D721Med (cell line): ENCODE results near the gene BMPR1B.
"Not testable (repeated sequence)": the region's sequence is repeated elsewhere in the genome, so short reads cannot be mapped to it uniquely, and the experiment has no call there.

Experiments used
- DNase-seq: peaks from one replicate; pipeline ENCODE4 v3.0.0; 2011; ENCODE audit warnings: low spot score; ENCODE audit not compliant: insufficient read length
- FAIRE-seq: peaks from 2 replicates; lab custom pipeline; 2011; peaks lifted over from hg19 to GRCh38; lab: Jason Lieb, UNC
- CTCF ChIP-seq: IDR thresholded peaks from 2 replicates; pipeline ENCODE4 v1.5.1; 2012; ENCODE audit warnings: mild to moderate bottlenecking, control low read depth; ENCODE audit not compliant: insufficient read depth; ENCODE audit errors: missing control alignments

The BMPR1B gene

DNA sequence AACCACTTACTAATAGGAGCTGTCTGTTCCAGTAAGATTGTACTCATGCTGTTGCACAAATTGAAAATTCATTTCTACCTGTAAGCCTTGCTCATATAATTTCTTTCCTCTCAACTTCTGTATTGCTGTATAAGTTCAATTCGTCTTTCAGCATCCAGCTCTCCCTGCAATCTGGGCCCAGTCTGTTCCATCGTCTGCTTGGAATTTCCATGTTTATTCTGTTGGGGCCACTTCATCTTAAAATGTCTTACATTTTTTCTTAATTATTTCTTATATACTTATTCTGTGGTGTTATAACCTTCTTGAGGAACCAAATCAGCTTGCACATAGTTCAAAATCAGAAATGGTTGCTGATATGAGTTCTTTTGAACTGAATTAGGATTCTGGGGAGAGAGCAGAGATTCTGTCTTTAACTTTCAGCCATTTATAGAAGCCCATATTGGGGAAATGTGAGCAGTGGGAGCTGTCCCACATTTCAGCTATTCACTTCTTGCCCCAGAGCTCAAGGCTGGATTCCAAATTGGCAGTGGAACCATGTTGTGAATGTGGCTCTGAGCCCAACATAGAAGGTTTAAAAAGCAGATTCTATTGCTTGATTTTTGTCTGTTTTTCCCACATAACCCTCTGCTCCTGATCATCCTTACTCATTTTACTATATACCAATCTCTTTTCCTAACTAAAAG is 291.9 kb downstream of the BMPR1B start:
- FAIRE-seq (no peak), DNase-seq (no peak)
- TF ChIP-seq CTCF = no peak

DNA sequence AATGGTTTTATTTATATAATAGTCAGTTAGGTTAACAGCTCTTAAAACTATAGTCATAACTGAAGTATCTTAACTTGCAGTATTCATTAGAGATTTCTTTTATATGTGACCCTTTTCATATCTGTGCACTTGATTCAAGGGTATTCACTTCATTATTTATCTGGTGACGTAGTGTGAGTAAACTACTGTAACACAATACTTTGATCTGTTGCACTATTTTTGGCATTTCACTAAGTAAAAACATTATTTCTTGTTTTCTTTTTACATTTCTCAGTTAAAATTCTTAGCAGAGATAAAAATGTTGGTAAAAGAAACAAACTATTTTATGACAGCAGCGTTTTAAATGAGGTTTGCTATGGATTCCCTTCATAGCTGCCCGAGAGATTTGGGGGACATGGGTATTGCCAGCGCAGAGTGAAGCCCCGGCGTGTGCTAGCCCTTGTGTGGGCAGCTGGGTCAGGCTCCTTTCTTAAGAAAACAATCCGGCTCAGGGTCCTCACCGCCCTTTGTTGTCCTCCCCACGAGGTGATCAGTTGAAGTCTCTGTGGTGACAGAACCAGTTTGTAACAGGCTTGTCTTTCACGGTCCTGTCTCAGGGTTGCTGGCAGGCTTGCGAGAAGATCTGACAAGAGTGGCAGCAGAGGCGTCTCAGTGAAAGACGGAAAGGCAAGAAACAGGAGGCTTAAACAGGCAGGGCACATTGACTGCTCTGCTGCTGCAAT is 293.4 kb downstream of the BMPR1B start:
- TF ChIP-seq CTCF = no peak
- DNase-seq = no peak
- FAIRE-seq = no peak

- TF ChIP-seq CTCF = no peak
- FAIRE-seq = no peak
- DNase-seq = no peak
Measured at GRCh38 chr4:95051702-95052020, 293.9 kb downstream of the BMPR1B start.

GRCh38 chr4:95058991-95059390 is 301.2 kb downstream of the BMPR1B start:
- no peak for FAIRE-seq
- TF ChIP-seq CTCF = no peak
- no peak for DNase-seq

DNA sequence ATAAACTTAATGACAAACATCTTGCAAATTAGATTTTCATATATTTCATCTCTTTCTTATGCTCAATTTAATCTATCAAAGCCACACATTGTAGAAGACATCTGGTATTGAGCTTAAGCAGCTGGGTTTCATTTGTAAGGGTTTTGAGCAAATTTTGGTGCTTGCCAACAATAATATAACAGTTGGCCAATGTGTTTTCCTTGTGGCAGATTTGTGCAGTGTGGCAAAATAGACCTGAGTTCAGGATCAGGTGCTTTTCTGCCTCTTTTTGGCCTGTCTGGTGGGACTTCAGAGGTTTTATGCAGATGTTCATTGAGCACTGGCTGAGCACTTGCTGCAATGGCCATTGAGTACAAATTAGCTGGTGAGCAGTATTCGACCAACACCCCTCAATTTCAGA is 301.9 kb downstream of the BMPR1B start:
- no peak for DNase-seq
- no peak for FAIRE-seq
- TF ChIP-seq CTCF = no peak

GRCh38 chr4:95061220-95061619 is 303.5 kb downstream of the BMPR1B start:
- FAIRE-seq = no peak
- no peak for DNase-seq
- no peak for TF ChIP-seq CTCF

DNA sequence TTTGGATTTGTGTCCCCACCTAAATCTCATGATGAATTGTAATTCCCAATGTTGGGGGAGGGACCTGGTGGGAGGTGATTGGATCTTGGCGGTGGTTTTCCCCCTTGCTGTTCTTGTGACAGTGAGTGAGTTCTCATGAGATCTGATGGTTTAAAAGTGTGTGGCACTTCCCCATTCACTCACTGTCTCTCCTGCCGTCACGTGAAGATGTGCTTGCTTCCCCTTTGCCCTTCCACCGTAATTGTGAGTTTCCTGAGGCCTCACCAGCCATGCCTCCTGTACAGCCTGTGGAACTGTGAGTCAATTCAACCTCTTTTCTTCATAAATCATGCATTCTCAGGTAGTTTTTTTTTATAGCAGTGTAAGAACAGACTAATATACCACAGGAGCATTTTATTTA is 304.0 kb downstream of the BMPR1B start:
- not testable (repeated sequence) for FAIRE-seq

More for the DNA sequence above, 304.0 kb downstream of the BMPR1B start:
- DNase-seq = not testable (repeated sequence)
